Naive thymus-derived CD8-positive, alpha-beta T cell (primary cell): ENCODE data around the gene NDE1. TPM values are rescaled to one million over a fixed set of nuclear protein-coding genes. Genes with fewer than 3 reads are reported as not detected.
A peak's percentile ranks its signal among the peaks of the same experiment; 100 is the strongest.

Source experiments
- ATAC-seq, 2 donors: fragments of 150-1000 bp; cut with Tn5 transposase in 1 of 2; sonication (Bioruptor Pico), chemical (Tn5 transposase) in 1 of 2; 1 replicate in 1 of 2; 2 replicates in 1 of 2; pipeline ENCODE4 v1.10.0; 2021; ENCODE audit warnings: mild to moderate bottlenecking in 2 of 2, moderate library complexity in 2 of 2
- POLR2A ChIA-PET: fragments of 350-600 bp; sonication (Branson Sonifier 250); formaldehyde crosslinking; loops from one replicate; lab custom pipeline; 2021; ENCODE audit warnings: antibody characterized with exemption; lab: Charles Lee
- DNase-seq, 10 donors: peaks; one replicate each; pipeline versions ENCODE4 v3.0.0 to v3.0.0-alpha.2; 2020 to 2022
- H3K27ac Mint-ChIP-seq, 10 donors: one replicate each; pipeline ENCODE4 v1.8.0; 2020 to 2022; ENCODE audit warnings: mild to moderate bottlenecking in 10 of 10, mixed read lengths in 10 of 10, moderate library complexity in 4 of 10, inconsistent platforms in 1 of 10
- H3K27me3 Mint-ChIP-seq, 5 donors: one replicate each; pipeline ENCODE4 v1.8.0; 2021 to 2022; ENCODE audit warnings: mixed read lengths in 5 of 5
- H3K36me3 Mint-ChIP-seq, 3 donors: one replicate each; pipeline ENCODE4 v1.8.0; 2020 to 2022; ENCODE audit warnings: mixed read lengths in 3 of 3, mild to moderate bottlenecking in 2 of 3, inconsistent platforms in 1 of 3
- H3K4me1 Mint-ChIP-seq, 4 donors: one replicate each; pipeline ENCODE4 v1.8.0; 2021 to 2022; ENCODE audit warnings: mixed read lengths in 4 of 4
- H3K4me3 Mint-ChIP-seq, 10 donors: one replicate each; pipeline ENCODE4 v1.8.0; 2020 to 2022; ENCODE audit warnings: mild to moderate bottlenecking in 10 of 10, mixed read lengths in 10 of 10, moderate library complexity in 6 of 10, inconsistent platforms in 1 of 10
- H3K9me3 Mint-ChIP-seq, 9 donors: one replicate each; pipeline ENCODE4 v1.8.0; 2020 to 2022; ENCODE audit warnings: mixed read lengths in 9 of 9, mild to moderate bottlenecking in 3 of 9, inconsistent platforms in 1 of 9, moderate library complexity in 1 of 9
- polyA plus RNA-seq, 3 donors: library from polyadenylated mRNA; unstranded; fragments of 300-500 nt; fragmentation: Illumina TruSeq; gene quantifications; one replicate each; pipeline ENCODE4 v1.2.3, GENCODE V29; 2021
- total RNA-seq, 8 experiments: library from RNA in 2 of 8; stranded (reverse) in 2 of 8; gene quantifications; one replicate each; pipeline ENCODE4 v1.2.3 and lab custom pipeline; 2021 to 2026

The NDE1 gene
- total and polyA plus RNA-seq, 5 experiments from 2014 or later = 23.5 to 138 (median 59.1) TPM

- peaks cover 0 to 30% (median 14%) of the 10 kb centered on the region in 3 donors for H3K36me3 Mint-ChIP-seq
Measured at GRCh38 chr16:15749371-15749770, 99.3 kb downstream of the NDE1 start.

GRCh38 chr16:15749985-15750384 lies 99.9 kb downstream of the NDE1 start:
- Mint-ChIP-seq H3K27ac (no peak overlapping the region), H3K9me3 (no peaks in the 10 kb centered on the region), H3K27me3 (no peaks in the 10 kb centered on the region), H3K4me1 (peaks cover 0 to 8% (median 2%) of the 10 kb centered on the region in 4 donors), H3K4me3 (no peak overlapping the region), H3K36me3 (peaks cover 0 to 26% (median 14%) of the 10 kb centered on the region in 3 donors)
- DNase-seq (peak in 1 of 10 donors; percentile 40), ATAC-seq (no peak)
- POLR2A ChIA-PET = no interaction called here

More at GRCh38 chr16:15749371-15749770, 99.3 kb downstream of the NDE1 start:
- Mint-ChIP-seq H3K9me3 (no peaks in the 10 kb centered on the region), H3K27me3 (no peaks in the 10 kb centered on the region), H3K4me3 (no peak overlapping the region), H3K27ac (peak overlapping the region in 1 of 10 donors; percentile 81), H3K4me1 (peaks cover 0 to 8% (median 3%) of the 10 kb centered on the region in 4 donors)
- no peak for ATAC-seq
- POLR2A ChIA-PET = no interaction called here
- no peak for DNase-seq

- POLR2A ChIA-PET = no interaction called here
- Mint-ChIP-seq H3K4me3 (no peak overlapping the region), H3K36me3 (peaks cover 0 to 17% (median 14%) of the 10 kb centered on the region in 3 donors), H3K27me3 (peaks cover 0 to 2% (median 0%) of the 10 kb centered on the region in 5 donors), H3K27ac (no peak overlapping the region), H3K9me3 (no peaks in the 10 kb centered on the region), H3K4me1 (peaks cover 0 to 8% (median 2%) of the 10 kb centered on the region in 4 donors)
- DNase-seq = no peak
- ATAC-seq = no peak
Measured at GRCh38 chr16:15751940-15752339, 101.9 kb downstream of the NDE1 start.

- no peaks in the 10 kb centered on the region for H3K9me3 Mint-ChIP-seq
Measured at GRCh38 chr16:15752717-15753488, 102.9 kb downstream of the NDE1 start.

GRCh38 chr16:15754821-15755534 lies 104.9 kb downstream of the NDE1 start:
- DNase-seq (no peak), ATAC-seq (no peak)
- H3K36me3 Mint-ChIP-seq = peaks cover 0 to 3% (median 0%) of the 10 kb centered on the region in 3 donors
- POLR2A ChIA-PET = no interaction called here
- no peak overlapping the region for H3K27ac Mint-ChIP-seq
- H3K27me3 Mint-ChIP-seq = peaks cover 0 to 8% (median 0%) of the 10 kb centered on the region in 5 donors
- H3K4me1 Mint-ChIP-seq = peaks cover 0 to 17% (median 4%) of the 10 kb centered on the region in 4 donors
- no peaks in the 10 kb centered on the region for H3K9me3 Mint-ChIP-seq
- H3K4me3 Mint-ChIP-seq = no peak overlapping the region

More at GRCh38 chr16:15752717-15753488, 102.9 kb downstream of the NDE1 start:
- Mint-ChIP-seq H3K4me3 (no peak overlapping the region), H3K36me3 (peaks cover 0 to 12% (median 8%) of the 10 kb centered on the region in 3 donors), H3K27me3 (peaks cover 0 to 4% (median 0%) of the 10 kb centered on the region in 5 donors), H3K4me1 (peaks cover 0 to 10% (median 6%) of the 10 kb centered on the region in 4 donors), H3K27ac (no peak overlapping the region)
- POLR2A ChIA-PET = no interaction called here
- no peak for DNase-seq
- no peak for ATAC-seq

GRCh38 chr16:15757077-15757386 lies 107.0 kb downstream of the NDE1 start:
- no peaks in the 10 kb centered on the region for H3K36me3 Mint-ChIP-seq
- peaks cover 0 to 19% (median 5%) of the 10 kb centered on the region in 4 donors for H3K4me1 Mint-ChIP-seq
- H3K27me3 Mint-ChIP-seq = peaks cover 0 to 17% (median 6%) of the 10 kb centered on the region in 5 donors
- no peaks in the 10 kb centered on the region for H3K9me3 Mint-ChIP-seq
- no peak overlapping the region for H3K27ac Mint-ChIP-seq
- peak overlapping the region in 2 of 10 donors; percentile 19 to 49 for H3K4me3 Mint-ChIP-seq
- POLR2A ChIA-PET = no interaction called here
- ATAC-seq (no peak), DNase-seq (no peak)

GRCh38 chr16:15757630-15758251 lies 107.7 kb downstream of the NDE1 start:
- H3K4me1 Mint-ChIP-seq = peaks cover 0 to 19% (median 6%) of the 10 kb centered on the region in 4 donors
- peaks cover 5 to 21% (median 6%) of the 10 kb centered on the region in 5 donors for H3K27me3 Mint-ChIP-seq
- H3K27ac Mint-ChIP-seq = no peak overlapping the region
- POLR2A ChIA-PET = interaction anchor here (0.7 kb wide), 1 partner anchor 77 kb away, joined by 5 read pairs; no protein-coding TSS in a partner anchor
- no peaks in the 10 kb centered on the region for H3K9me3 Mint-ChIP-seq
- no peak overlapping the region for H3K4me3 Mint-ChIP-seq
- no peaks in the 10 kb centered on the region for H3K36me3 Mint-ChIP-seq
- ATAC-seq = peak in 1 of 2 donors; percentile 66
- peak in 4 of 10 donors; percentile 8 to 42 (median 19) for DNase-seq

GRCh38 chr16:15759070-15759469 lies 109.0 kb downstream of the NDE1 start:
- no peaks in the 10 kb centered on the region for H3K36me3 Mint-ChIP-seq
- no peak for ATAC-seq
- peak overlapping the region in 1 of 10 donors; percentile 49 for H3K27ac Mint-ChIP-seq
- no peak for DNase-seq
- H3K4me1 Mint-ChIP-seq = peaks cover 0 to 19% (median 6%) of the 10 kb centered on the region in 4 donors
- peak overlapping the region in 1 of 10 donors; percentile 58 for H3K4me3 Mint-ChIP-seq
- no peaks in the 10 kb centered on the region for H3K9me3 Mint-ChIP-seq
- POLR2A ChIA-PET = no interaction called here
- H3K27me3 Mint-ChIP-seq = peaks cover 6 to 24% (median 8%) of the 10 kb centered on the region in 5 donors

GRCh38 chr16:15760129-15760528 lies 110.1 kb downstream of the NDE1 start:
- peaks cover 9 to 29% (median 12%) of the 10 kb centered on the region in 5 donors for H3K27me3 Mint-ChIP-seq
- no peak for DNase-seq
- no peak overlapping the region for H3K4me3 Mint-ChIP-seq
- no peaks in the 10 kb centered on the region for H3K36me3 Mint-ChIP-seq
- H3K27ac Mint-ChIP-seq = peak overlapping the region in 1 of 10 donors; percentile 28
- no peaks in the 10 kb centered on the region for H3K9me3 Mint-ChIP-seq
- H3K4me1 Mint-ChIP-seq = peaks cover 0 to 19% (median 6%) of the 10 kb centered on the region in 4 donors
- POLR2A ChIA-PET = no interaction called here
- ATAC-seq = no peak

GRCh38 chr16:15764112-15764511 lies 114.1 kb downstream of the NDE1 start:
- no peak overlapping the region for H3K4me3 Mint-ChIP-seq
- DNase-seq (no peak), ATAC-seq (no peak)
- H3K27me3 Mint-ChIP-seq = peaks cover 11 to 34% (median 20%) of the 10 kb centered on the region in 5 donors
- no peak overlapping the region for H3K27ac Mint-ChIP-seq
- H3K4me1 Mint-ChIP-seq = peaks cover 0 to 7% (median 3%) of the 10 kb centered on the region in 4 donors
- peaks cover 0 to 5% (median 0%) of the 10 kb centered on the region in 3 donors for H3K36me3 Mint-ChIP-seq
- peaks cover 0 to 5% (median 2%) of the 10 kb centered on the region in 9 donors for H3K9me3 Mint-ChIP-seq
- POLR2A ChIA-PET = no interaction called here

GRCh38 chr16:15765116-15765515 lies 115.1 kb downstream of the NDE1 start:
- POLR2A ChIA-PET = no interaction called here
- Mint-ChIP-seq H3K9me3 (peaks cover 0 to 8% (median 2%) of the 10 kb centered on the region in 9 donors), H3K27me3 (peaks cover 10 to 30% (median 19%) of the 10 kb centered on the region in 5 donors), H3K36me3 (peaks cover 0 to 5% (median 0%) of the 10 kb centered on the region in 3 donors), H3K4me1 (peaks cover 0 to 6% (median 2%) of the 10 kb centered on the region in 4 donors), H3K27ac (no peak overlapping the region), H3K4me3 (no peak overlapping the region)
- no peak for ATAC-seq
- no peak for DNase-seq

- peaks cover 0 to 5% (median 0%) of the 10 kb centered on the region in 3 donors for H3K36me3 Mint-ChIP-seq
- no peak overlapping the region for H3K4me3 Mint-ChIP-seq
- DNase-seq (peak in 6 of 10 donors; percentile 2 to 34 (median 20)), ATAC-seq (peak in 1 of 2 donors; percentile 43)
- H3K27me3 Mint-ChIP-seq = peaks cover 7 to 28% (median 16%) of the 10 kb centered on the region in 5 donors
- H3K9me3 Mint-ChIP-seq = peaks cover 0 to 8% (median 2%) of the 10 kb centered on the region in 9 donors
- no peak overlapping the region for H3K27ac Mint-ChIP-seq
- H3K4me1 Mint-ChIP-seq = peaks cover 0 to 3% (median 1%) of the 10 kb centered on the region in 4 donors
- POLR2A ChIA-PET = no interaction called here
Measured at GRCh38 chr16:15765880-15766279, 115.8 kb downstream of the NDE1 start.
